ENCODE measurements around the gene CLCN6.

GRCh38 chr1:11784256-11784992, 21.6 kb upstream of the CLCN6 start:
- TF ChIP-seq CTCF (IDR thresholded peaks at IDR 0.05) (no peak), EZH2 (IDR thresholded peaks at IDR 0.05; ENCODE audit: borderline replicate concordance, insufficient read depth, low read depth, low read length, poor library complexity, severe bottlenecking) (no peak)

Measured in B cell (primary cell).